ENCODE results near the gene B3GNT4. TPM values are rescaled to one million over a fixed set of nuclear protein-coding genes. Genes with fewer than 3 reads are reported as not detected.
A peak's percentile ranks its signal among the peaks of the same experiment; 100 is the strongest.
"Not testable (repeated sequence)": the region's sequence is repeated elsewhere in the genome, so short reads cannot be mapped to it uniquely, and the experiment has no call there.

Gene B3GNT4
- total RNA-seq, 1 donor from 2014 or later = 0.53 TPM

DNA sequence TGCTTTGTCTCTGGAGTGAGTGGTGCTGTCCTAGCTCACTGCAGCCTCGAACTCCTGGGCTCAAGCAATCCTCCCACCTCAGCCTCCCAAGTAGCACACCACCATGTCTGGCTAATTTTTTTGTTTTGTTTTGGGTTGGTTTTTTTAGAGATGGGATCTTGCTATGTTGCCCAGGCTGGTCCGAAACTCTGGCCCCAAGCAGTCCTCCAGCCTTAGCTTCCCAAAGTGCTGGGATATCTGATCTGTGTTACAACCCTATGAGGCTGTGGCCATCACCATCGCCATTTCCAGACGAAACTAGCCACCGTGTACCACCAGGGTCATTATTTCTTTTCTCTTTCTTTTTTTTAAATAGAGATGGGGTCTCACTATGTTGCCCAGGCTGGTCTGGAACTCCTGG lies 32.1 kb upstream of the B3GNT4 start:
- TF ChIP-seq, protein P1, sequence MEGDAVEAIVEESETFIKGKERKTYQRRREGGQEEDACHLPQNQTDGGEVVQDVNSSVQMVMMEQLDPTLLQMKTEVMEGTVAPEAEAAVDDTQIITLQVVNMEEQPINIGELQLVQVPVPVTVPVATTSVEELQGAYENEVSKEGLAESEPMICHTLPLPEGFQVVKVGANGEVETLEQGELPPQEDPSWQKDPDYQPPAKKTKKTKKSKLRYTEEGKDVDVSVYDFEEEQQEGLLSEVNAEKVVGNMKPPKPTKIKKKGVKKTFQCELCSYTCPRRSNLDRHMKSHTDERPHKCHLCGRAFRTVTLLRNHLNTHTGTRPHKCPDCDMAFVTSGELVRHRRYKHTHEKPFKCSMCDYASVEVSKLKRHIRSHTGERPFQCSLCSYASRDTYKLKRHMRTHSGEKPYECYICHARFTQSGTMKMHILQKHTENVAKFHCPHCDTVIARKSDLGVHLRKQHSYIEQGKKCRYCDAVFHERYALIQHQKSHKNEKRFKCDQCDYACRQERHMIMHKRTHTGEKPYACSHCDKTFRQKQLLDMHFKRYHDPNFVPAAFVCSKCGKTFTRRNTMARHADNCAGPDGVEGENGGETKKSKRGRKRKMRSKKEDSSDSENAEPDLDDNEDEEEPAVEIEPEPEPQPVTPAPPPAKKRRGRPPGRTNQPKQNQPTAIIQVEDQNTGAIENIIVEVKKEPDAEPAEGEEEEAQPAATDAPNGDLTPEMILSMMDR (IDR thresholded peaks at IDR 0.05; ENCODE audit: insufficient read depth, low read length, severe bottlenecking) = no peak
- FAIRE-seq = no peak
- Histone ChIP-seq H3K27me3 (ENCODE audit: control insufficient read depth, insufficient read depth, low read length) (no peaks in the 10 kb centered on the region), H3K36me3 (ENCODE audit: control insufficient read depth, insufficient read depth, low read length) (no peaks in the 10 kb centered on the region), H3K4me3 (ENCODE audit: low read depth, low read length) (no peak overlapping the region)
- no peak for DNase-seq (ENCODE audit: low read depth)

- FAIRE-seq (no peak), DNase-seq (ENCODE audit: low read depth) (no peak)
- no peak overlapping the region for H3K4me3 ChIP-seq (ENCODE audit: low read depth, low read length)
- H3K36me3 ChIP-seq (ENCODE audit: control insufficient read depth, insufficient read depth, low read length) = no peaks in the 10 kb centered on the region
- TF ChIP-seq, protein P1 (IDR thresholded peaks at IDR 0.05; ENCODE audit: insufficient read depth, low read length, severe bottlenecking) = no peak
- H3K27me3 ChIP-seq (ENCODE audit: control insufficient read depth, insufficient read depth, low read length) = no peaks in the 10 kb centered on the region
Measured at GRCh38 chr12:122172262-122172939, 31.1 kb upstream of the B3GNT4 start.

- FAIRE-seq = no peak
- no peak for DNase-seq (ENCODE audit: low read depth)
- TF ChIP-seq, protein P1 (IDR thresholded peaks at IDR 0.05; ENCODE audit: insufficient read depth, low read length, severe bottlenecking) = no peak
- H3K36me3 ChIP-seq (ENCODE audit: control insufficient read depth, insufficient read depth, low read length) = no peaks in the 10 kb centered on the region
- no peak within 1 kb of the TSS for H3K4me3 ChIP-seq (ENCODE audit: low read depth, low read length)
- H3K27me3 ChIP-seq (ENCODE audit: control insufficient read depth, insufficient read depth, low read length) = no peaks in the 10 kb centered on the region
Measured at GRCh38 chr12:122174155-122174845, 29.2 kb upstream of the B3GNT4 start, which contains the start of gene IL31. IL31 (minus strand) TSS chr12:122174221; CDS start chr12:122174172, 49 bp downstream.

- H3K36me3 ChIP-seq (ENCODE audit: control insufficient read depth, insufficient read depth, low read length); FAIRE-seq; H3K4me3 ChIP-seq (ENCODE audit: low read depth, low read length); H3K27me3 ChIP-seq (ENCODE audit: control insufficient read depth, insufficient read depth, low read length): not testable (repeated sequence)
- peak; percentile 51 for DNase-seq (ENCODE audit: low read depth)
Measured at GRCh38 chr12:122176473-122176872, 27.0 kb upstream of the B3GNT4 start.

GRCh38 chr12:122182887-122183587 lies 20.5 kb upstream of the B3GNT4 start, which contains the start of gene LRRC43:
LRRC43 (plus strand) TSS chr12:122183123; CDS start chr12:122183145, 22 bp downstream.
- TF ChIP-seq, protein P1 (IDR thresholded peaks at IDR 0.05; ENCODE audit: insufficient read depth, low read length, severe bottlenecking) = no peak
- Histone ChIP-seq H3K27me3 (ENCODE audit: control insufficient read depth, insufficient read depth, low read length) (no peaks in the 10 kb centered on the region), H3K36me3 (ENCODE audit: control insufficient read depth, insufficient read depth, low read length) (no peaks in the 10 kb centered on the region), H3K4me3 (ENCODE audit: low read depth, low read length) (peak within 1 kb of the TSS; percentile 47)
- FAIRE-seq (no peak), DNase-seq (ENCODE audit: low read depth) (peak; percentile 10)

- TF ChIP-seq, protein P1 (IDR thresholded peaks at IDR 0.05; ENCODE audit: insufficient read depth, low read length, severe bottlenecking) = no peak
- Histone ChIP-seq H3K36me3 (ENCODE audit: control insufficient read depth, insufficient read depth, low read length) (no peaks in the 10 kb centered on the region), H3K4me3 (ENCODE audit: low read depth, low read length) (peak overlapping the region; percentile 47), H3K27me3 (ENCODE audit: control insufficient read depth, insufficient read depth, low read length) (no peaks in the 10 kb centered on the region)
- FAIRE-seq (no peak), DNase-seq (ENCODE audit: low read depth) (no peak)
Measured at GRCh38 chr12:122183588-122183940, 19.9 kb upstream of the B3GNT4 start.
